Measurements from ENCODE around the gene AHCYL1. TPM values are rescaled to one million over a fixed set of nuclear protein-coding genes. Genes with fewer than 3 reads are reported as not detected.

Gene AHCYL1
- total RNA-seq, 6 donors from 2014 or later: 41.9 to 89.6 (median 76.1) TPM

DNA sequence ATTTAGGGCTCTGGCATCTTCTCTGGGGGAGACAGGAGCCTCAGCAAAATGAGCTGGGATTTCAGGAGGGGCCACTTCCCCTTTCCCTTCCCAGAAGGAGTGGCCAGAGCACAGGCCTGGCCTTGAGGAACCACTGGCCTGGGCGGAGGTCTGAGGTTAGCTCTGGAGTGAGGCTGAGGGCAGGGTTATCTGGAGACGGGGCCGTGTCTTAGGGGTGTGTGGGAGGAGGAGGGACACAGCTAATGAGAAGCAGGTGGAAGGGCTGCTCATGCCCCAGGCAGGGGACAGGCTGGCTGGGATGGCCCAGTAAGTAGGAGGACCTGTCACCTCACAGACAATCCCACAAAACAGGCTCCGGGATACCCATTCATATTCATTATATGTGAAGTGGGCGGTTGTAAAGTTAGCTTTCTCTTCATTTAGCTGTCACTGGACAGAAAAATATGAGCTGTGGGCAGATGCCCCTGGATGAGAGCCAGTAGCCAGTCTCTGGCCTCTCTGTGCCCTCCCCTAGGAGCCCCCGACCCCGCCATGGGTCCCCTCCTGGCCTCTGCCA is 73.5 kb downstream of the AHCYL1 start:
- Histone ChIP-seq H3K27me3 (no peaks in the 10 kb centered on the region), H3K27ac (no peak overlapping the region), H3K9me3 (no peaks in the 10 kb centered on the region), H3K4me3 (no peak overlapping the region), H3K36me3 (peaks cover 17 to 61% (median 54%) of the 10 kb centered on the region in 4 donors), H3K4me1 (no peaks in the 10 kb centered on the region)
- ATAC-seq (ENCODE audit: low FRiP score in 2 of 2) (peak; percentile 47 to 71), DNase-seq (no peak)
- WGBS, 2 donors: 71 to 77% methylated on average over 6 to 7 of the region's 7 CpGs
- no peak for TF ChIP-seq POLR2AphosphoS5 (IDR thresholded peaks at IDR 0.05)
- TF ChIP-seq, protein P1, sequence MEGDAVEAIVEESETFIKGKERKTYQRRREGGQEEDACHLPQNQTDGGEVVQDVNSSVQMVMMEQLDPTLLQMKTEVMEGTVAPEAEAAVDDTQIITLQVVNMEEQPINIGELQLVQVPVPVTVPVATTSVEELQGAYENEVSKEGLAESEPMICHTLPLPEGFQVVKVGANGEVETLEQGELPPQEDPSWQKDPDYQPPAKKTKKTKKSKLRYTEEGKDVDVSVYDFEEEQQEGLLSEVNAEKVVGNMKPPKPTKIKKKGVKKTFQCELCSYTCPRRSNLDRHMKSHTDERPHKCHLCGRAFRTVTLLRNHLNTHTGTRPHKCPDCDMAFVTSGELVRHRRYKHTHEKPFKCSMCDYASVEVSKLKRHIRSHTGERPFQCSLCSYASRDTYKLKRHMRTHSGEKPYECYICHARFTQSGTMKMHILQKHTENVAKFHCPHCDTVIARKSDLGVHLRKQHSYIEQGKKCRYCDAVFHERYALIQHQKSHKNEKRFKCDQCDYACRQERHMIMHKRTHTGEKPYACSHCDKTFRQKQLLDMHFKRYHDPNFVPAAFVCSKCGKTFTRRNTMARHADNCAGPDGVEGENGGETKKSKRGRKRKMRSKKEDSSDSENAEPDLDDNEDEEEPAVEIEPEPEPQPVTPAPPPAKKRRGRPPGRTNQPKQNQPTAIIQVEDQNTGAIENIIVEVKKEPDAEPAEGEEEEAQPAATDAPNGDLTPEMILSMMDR (IDR thresholded peaks at IDR 0.05): no peak

DNA sequence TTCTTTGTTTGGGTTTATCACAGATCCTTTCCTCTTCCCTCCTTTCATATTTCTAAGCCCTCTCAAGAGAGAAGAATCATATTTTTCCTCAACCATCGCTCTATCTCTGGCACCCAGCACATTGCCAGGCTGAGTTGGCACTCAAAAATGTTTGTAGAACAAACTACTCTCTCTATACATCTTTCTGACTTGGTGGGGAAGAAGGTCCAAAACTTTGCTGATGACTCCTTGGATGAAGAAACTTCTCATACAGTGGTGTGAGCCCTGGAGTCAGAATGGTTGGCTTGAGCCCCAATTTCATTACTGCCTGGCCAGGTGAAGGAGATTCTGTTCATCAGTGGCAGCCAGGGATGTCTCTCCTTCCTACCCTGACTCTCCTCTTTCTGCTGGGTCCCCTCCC is 74.0 kb downstream of the AHCYL1 start:
- H3K36me3 ChIP-seq: peaks cover 17 to 56% (median 49%) of the 10 kb centered on the region in 4 donors
- no peak overlapping the region for H3K4me3 ChIP-seq
- ATAC-seq (ENCODE audit: low FRiP score in 2 of 2) (no peak), DNase-seq (no peak)
- H3K9me3 ChIP-seq: no peaks in the 10 kb centered on the region
- no peaks in the 10 kb centered on the region for H3K4me1 ChIP-seq
- H3K27ac ChIP-seq: no peak overlapping the region
- H3K27me3 ChIP-seq: no peaks in the 10 kb centered on the region
- TF ChIP-seq POLR2A (IDR thresholded peaks at IDR 0.05) (no peak), POLR2AphosphoS5 (IDR thresholded peaks at IDR 0.05) (no peak), EP300 (IDR thresholded peaks at IDR 0.05) (no peak)
- TF ChIP-seq, protein P1 (IDR thresholded peaks at IDR 0.05): no peak
- 67 to 83% methylated on average over 1 of the region's 1 CpG for WGBS, 2 donors

DNA sequence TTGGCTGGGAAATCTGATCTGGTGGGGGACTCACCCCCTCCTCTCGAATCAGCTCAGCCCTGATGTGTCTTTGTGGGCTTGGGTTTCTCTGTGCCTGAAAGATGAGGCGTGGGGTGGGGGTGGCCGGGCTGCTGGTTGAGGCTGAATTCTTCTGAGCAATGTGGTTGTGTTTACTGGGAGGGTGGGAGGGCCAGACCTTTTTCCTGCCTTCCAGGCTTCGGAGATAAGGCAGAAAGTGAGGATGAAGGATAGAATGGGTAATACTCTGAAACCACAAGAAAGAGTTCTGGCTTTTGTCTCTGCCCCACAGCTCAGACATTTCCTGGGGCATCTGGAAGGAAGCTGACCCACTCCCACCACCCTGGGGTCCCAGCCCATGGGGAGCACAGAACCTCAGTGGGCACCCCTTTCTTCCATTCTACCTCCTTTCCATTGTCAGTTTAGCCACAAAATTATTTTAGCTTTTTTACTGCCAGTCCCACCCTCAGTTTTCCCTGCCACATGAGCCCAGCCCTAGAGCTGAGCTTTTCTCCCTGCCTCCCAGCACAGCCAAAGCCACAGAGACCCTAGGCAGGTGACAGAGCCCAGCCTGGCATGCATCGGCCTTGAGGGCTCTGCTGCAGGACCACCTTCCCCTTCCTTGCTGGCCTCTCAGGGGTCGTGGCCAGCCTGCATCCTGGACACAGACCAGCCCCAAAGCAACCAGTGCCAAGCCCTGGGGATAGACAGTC is 74.7 kb downstream of the AHCYL1 start:
- Histone ChIP-seq H3K4me1 (no peaks in the 10 kb centered on the region), H3K27ac (no peak overlapping the region), H3K36me3 (peaks cover 15 to 49% (median 42%) of the 10 kb centered on the region in 4 donors), H3K4me3 (no peak overlapping the region), H3K9me3 (no peaks in the 10 kb centered on the region), H3K27me3 (no peaks in the 10 kb centered on the region)
- no peak for DNase-seq
- WGBS, 2 donors: 88% methylated on average over 6 of the region's 6 CpGs
- ATAC-seq (ENCODE audit: low FRiP score in 2 of 2): no peak
- TF ChIP-seq POLR2AphosphoS5 (IDR thresholded peaks at IDR 0.05) (no peak), EP300 (IDR thresholded peaks at IDR 0.05) (no peak), POLR2A (IDR thresholded peaks at IDR 0.05) (no peak)
- TF ChIP-seq, protein P1 (IDR thresholded peaks at IDR 0.05): no peak

DNA sequence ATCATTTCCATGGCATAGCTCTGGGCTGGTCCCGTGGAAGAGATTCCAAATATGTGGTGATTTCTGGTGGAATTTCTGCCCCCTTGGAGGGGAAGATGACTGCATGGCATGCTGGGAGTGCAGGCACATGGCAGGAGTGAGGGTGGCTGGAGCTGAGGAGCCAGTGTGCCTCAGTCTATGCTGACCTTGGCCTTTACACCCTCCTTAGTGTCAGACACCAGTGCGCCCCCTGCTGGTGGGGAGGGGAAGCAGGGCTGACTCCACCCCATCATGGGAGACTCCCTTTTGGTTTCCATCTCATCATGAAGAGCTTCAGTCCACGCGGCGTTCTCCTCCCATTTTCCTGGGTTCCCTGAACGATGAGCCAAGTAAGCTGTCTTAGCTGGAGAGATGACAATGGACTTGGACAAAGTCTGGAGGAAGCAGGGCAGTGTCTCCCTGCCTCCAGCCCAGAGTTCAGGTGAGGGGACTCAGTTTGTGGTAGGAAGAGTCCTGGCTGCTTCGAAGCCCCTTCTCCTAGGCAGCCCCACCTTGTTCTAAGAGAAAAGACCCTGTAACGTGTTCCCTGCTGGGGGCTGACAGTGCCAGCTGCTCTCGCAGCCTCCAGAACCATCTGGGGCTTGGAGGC is 75.6 kb downstream of the AHCYL1 start:
- H3K27ac ChIP-seq: no peak overlapping the region
- 82 to 85% methylated on average over 6 to 9 of the region's 9 CpGs for WGBS, 2 donors
- peaks cover 6 to 40% (median 33%) of the 10 kb centered on the region in 4 donors for H3K36me3 ChIP-seq
- H3K27me3 ChIP-seq: no peaks in the 10 kb centered on the region
- H3K4me3 ChIP-seq: no peak overlapping the region
- no peaks in the 10 kb centered on the region for H3K9me3 ChIP-seq
- DNase-seq (peak in 1 of 2 donors; percentile 41), ATAC-seq (ENCODE audit: low FRiP score in 2 of 2) (peak in 1 of 2 donors; percentile 37)
- H3K4me1 ChIP-seq: no peaks in the 10 kb centered on the region
- TF ChIP-seq POLR2A (IDR thresholded peaks at IDR 0.05) (no peak), POLR2AphosphoS5 (IDR thresholded peaks at IDR 0.05) (no peak)
- TF ChIP-seq, protein P1 (IDR thresholded peaks at IDR 0.05): peak; percentile 61 to 87 (median 70)
